Lung (tissue), 12 donors: ENCODE results near the gene TRPV5. TPM values are rescaled to one million over a fixed set of nuclear protein-coding genes. Genes with fewer than 3 reads are reported as not detected.

Source experiments
- ATAC-seq: fragments of 200-7000 bp; cut with Tn5 transposase; one replicate; pipeline ENCODE4 v1.9.1; 2020; ENCODE audit warnings: moderate number of reproducible peaks; ENCODE audit not compliant: insufficient read depth, low FRiP score
- DNase-seq, 3 donors: peaks; one replicate each; pipeline ENCODE4 v3.0.0-alpha.2; 2013 to 2017
- H3K27ac ChIP-seq, 2 donors: one replicate each; pipeline ENCODE4 v1.5.1; 2013; ENCODE audit warnings: mild to moderate bottlenecking in 2 of 2, moderate library complexity in 2 of 2, control low read depth in 1 of 2, inconsistent platforms in 1 of 2, low read depth in 1 of 2, low read length in 1 of 2
- H3K27me3 ChIP-seq, 3 donors: one replicate each; pipeline ENCODE4 v1.5.1; 2013; ENCODE audit warnings: low read length in 2 of 3; ENCODE audit not compliant: control insufficient read depth in 3 of 3, insufficient read depth in 3 of 3
- H3K36me3 ChIP-seq, 4 donors: one replicate each; pipeline ENCODE4 v1.5.1; 2013; ENCODE audit warnings: low read length in 4 of 4, mild to moderate bottlenecking in 1 of 4, moderate library complexity in 1 of 4; ENCODE audit not compliant: control insufficient read depth in 4 of 4, insufficient read depth in 4 of 4
- H3K4me1 ChIP-seq, 5 donors: one replicate each; pipeline ENCODE4 v1.5.1; 2013; ENCODE audit warnings: low read length in 5 of 5, mild to moderate bottlenecking in 2 of 5, moderate library complexity in 1 of 5; ENCODE audit not compliant: control insufficient read depth in 5 of 5, insufficient read depth in 5 of 5
- H3K4me3 ChIP-seq: one replicate; pipeline ENCODE4 v1.5.1; 2013; ENCODE audit warnings: mild to moderate bottlenecking, control low read depth, moderate library complexity
- H3K9ac ChIP-seq, 2 donors: one replicate each; pipeline ENCODE4 v1.5.1; 2013; ENCODE audit warnings: low read length in 2 of 2, control low read depth in 1 of 2; ENCODE audit not compliant: insufficient read depth in 1 of 2
- H3K9me3 ChIP-seq, 4 donors: one replicate each; pipeline ENCODE4 v1.5.1; 2013; ENCODE audit warnings: low read length in 3 of 4, mild to moderate bottlenecking in 1 of 4, moderate library complexity in 1 of 4; ENCODE audit not compliant: control insufficient read depth in 4 of 4, insufficient read depth in 3 of 4
- CTCF ChIP-seq: IDR thresholded peaks from 2 replicates; pipeline ENCODE4 v1.5.1; 2012; ENCODE audit warnings: mild to moderate bottlenecking; ENCODE audit errors: control extremely low read depth, extremely low read depth
- WGBS, 2 donors: extraction: QIAGEN DNeasy Blood & Tissue Kit; methylation state at CpG; one replicate each; pipeline ENCODE4 v1.1.7; 2013; 5-methylcytosine and 5-hydroxymethylcytosine counted together
- polyA plus RNA-seq, 2 donors: library from polyadenylated mRNA; stranded (reverse); fragments of 200-250 nt; gene quantifications; one replicate each; pipeline ENCODE4 v1.2.1, GENCODE V29; 2013
- total RNA-seq, 2 donors: library from RNA; depleted of rRNA in 1 of 2; stranded (reverse); fragments of >200 nt in 1 of 2; gene quantifications; one replicate each; pipeline ENCODE4 v1.2.1, GENCODE V29; 2014 to 2021
- donor health status: control.
- donor health status: control.
- donor health status: Bipolar disorder and iron deficiency.
- donor health status: healthy.
- donor health status: DM: yes; HTN: yes; CAD: no.

The TRPV5 gene
- total and polyA plus RNA-seq, 4 donors: 0.05 TPM; not detected in 3

DNA sequence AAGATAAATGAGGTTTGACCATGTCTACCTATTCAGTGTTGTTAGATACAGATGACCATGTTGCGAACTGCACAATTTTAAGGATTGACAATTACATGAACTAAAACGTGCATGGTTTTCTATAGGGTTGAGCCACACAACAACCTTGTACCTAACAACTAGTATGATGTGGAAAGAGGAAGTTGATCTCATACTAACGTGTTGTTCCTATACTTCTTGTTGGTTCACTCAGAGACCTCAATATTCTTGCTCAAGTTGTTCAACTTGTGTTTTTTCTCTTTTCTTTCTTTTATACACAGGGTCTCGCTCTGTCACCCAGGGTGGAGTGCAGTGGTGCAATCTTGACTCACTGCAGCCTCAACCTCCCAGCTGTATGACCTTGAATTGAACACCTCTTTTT, 34.7 kb upstream of the TRPV5 start:
- Histone ChIP-seq H3K4me3 (no peak overlapping the region), H3K4me1 (no peaks in the 10 kb centered on the region), H3K9me3 (peaks cover 0 to 3% (median 0%) of the 10 kb centered on the region in 4 donors), H3K36me3 (no peaks in the 10 kb centered on the region), H3K27me3 (no peaks in the 10 kb centered on the region), H3K9ac (no peak overlapping the region), H3K27ac (no peak overlapping the region)
- no peak for ATAC-seq
- no peak for TF ChIP-seq CTCF
- no peak for DNase-seq
- WGBS, 2 donors: 60 to 73% methylated on average over 4 of the region's 4 CpGs

- H3K27me3 ChIP-seq: no peaks in the 10 kb centered on the region
- H3K4me1 ChIP-seq: peaks cover 0 to 7% (median 0%) of the 10 kb centered on the region in 5 donors
- peaks cover 0 to 3% (median 0%) of the 10 kb centered on the region in 4 donors for H3K9me3 ChIP-seq
- WGBS, 2 donors: 86 to 91% methylated on average over 6 of the region's 6 CpGs
- H3K36me3 ChIP-seq: no peaks in the 10 kb centered on the region
- no peak overlapping the region for H3K27ac ChIP-seq
- no peak overlapping the region for H3K9ac ChIP-seq
- no peak for TF ChIP-seq CTCF
- DNase-seq (no peak), ATAC-seq (no peak)
- no peak overlapping the region for H3K4me3 ChIP-seq
Observed at GRCh38 chr7:142964502-142965246, 31.1 kb upstream of the TRPV5 start.

DNA sequence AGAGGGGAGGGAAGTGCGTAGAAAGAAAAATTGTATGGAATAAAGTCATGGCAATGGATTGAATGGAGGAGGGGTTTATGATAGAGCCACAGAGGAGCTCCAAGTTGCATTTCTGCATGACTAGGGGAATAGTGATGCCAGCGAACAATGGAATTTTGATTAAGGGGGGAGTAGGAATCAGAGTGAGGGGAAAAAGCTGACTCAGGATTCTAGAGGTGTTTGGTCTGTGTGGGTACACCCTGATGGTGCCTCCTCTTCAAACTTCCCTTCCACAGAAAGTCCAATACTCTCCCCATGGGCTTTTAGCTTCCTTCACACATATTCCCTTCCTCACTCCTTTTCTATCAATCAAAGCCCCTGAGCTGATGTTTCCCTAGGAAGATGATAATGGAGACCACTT, 30.4 kb upstream of the TRPV5 start:
- no peak for ATAC-seq
- H3K9ac ChIP-seq: no peak overlapping the region
- peaks cover 0 to 3% (median 0%) of the 10 kb centered on the region in 4 donors for H3K9me3 ChIP-seq
- no peaks in the 10 kb centered on the region for H3K36me3 ChIP-seq
- peaks cover 0 to 7% (median 0%) of the 10 kb centered on the region in 5 donors for H3K4me1 ChIP-seq
- TF ChIP-seq CTCF: no peak
- no peaks in the 10 kb centered on the region for H3K27me3 ChIP-seq
- H3K4me3 ChIP-seq: no peak overlapping the region
- H3K27ac ChIP-seq: no peak overlapping the region
- DNase-seq: no peak
- 89 to 95% methylated on average over 2 of the region's 2 CpGs for WGBS, 2 donors

DNA sequence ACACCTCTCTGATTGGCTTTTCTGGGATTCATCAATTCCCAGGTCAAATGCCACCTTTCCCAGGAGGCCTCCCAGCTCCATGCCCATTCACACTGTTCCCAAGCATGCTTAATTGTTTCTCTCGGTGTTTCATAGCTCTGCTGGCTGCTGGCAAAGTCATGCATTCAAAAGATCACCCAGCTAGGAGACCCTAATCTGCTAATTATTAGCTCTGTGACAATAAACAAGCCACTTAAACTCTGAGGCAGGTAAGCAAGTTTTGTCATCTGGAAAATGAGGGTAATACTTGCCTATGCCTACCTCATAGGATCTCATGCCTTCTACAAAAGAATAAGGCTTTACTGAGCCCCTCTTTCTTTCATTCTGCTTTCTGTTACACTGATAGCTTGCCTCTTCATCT, 29.4 kb upstream of the TRPV5 start:
- Histone ChIP-seq H3K9ac (no peak overlapping the region), H3K4me3 (no peak overlapping the region), H3K4me1 (peaks cover 0 to 7% (median 0%) of the 10 kb centered on the region in 5 donors), H3K27me3 (no peaks in the 10 kb centered on the region), H3K27ac (no peak overlapping the region), H3K9me3 (no peaks in the 10 kb centered on the region), H3K36me3 (no peaks in the 10 kb centered on the region)
- ATAC-seq (no peak), DNase-seq (no peak)
- 58 to 86% methylated on average over 1 of the region's 1 CpG for WGBS, 2 donors
- no peak for TF ChIP-seq CTCF
